Cerebellar cortex (tissue), 1 donor: ENCODE measurements around the gene WDTC1.
"Not testable (repeated sequence)": the region's sequence is repeated elsewhere in the genome, so short reads cannot be mapped to it uniquely, and the experiment has no call there.

Experiments
- DNase-seq: peaks from one replicate; pipeline ENCODE4 v3.0.0-alpha.2; 2015; ENCODE audit warnings: low spot score

The WDTC1 gene

GRCh38 chr1:27246194-27246593 lies 11.8 kb downstream of the WDTC1 start:
- DNase-seq, result no peak

- DNase-seq, result no peak
Measured at GRCh38 chr1:27253596-27253995, 19.2 kb downstream of the WDTC1 start.

GRCh38 chr1:27255136-27255535 lies 20.7 kb downstream of the WDTC1 start:
- no peak for DNase-seq

- DNase-seq, result no peak
Measured at GRCh38 chr1:27257155-27257554, 22.7 kb downstream of the WDTC1 start.

GRCh38 chr1:27258598-27258997 lies 24.2 kb downstream of the WDTC1 start:
- DNase-seq, result no peak

GRCh38 chr1:27267153-27267552 lies 32.7 kb downstream of the WDTC1 start:
- DNase-seq, result no peak

GRCh38 chr1:27269276-27269675 lies 34.8 kb downstream of the WDTC1 start:
- DNase-seq, result no peak

GRCh38 chr1:27274204-27274603 lies 39.8 kb downstream of the WDTC1 start:
- DNase-seq, result no peak

GRCh38 chr1:27275696-27276095 lies 41.3 kb downstream of the WDTC1 start:
- DNase-seq, result no peak

GRCh38 chr1:27284425-27285273 lies 50.2 kb downstream of the WDTC1 start:
- DNase-seq, result peak; percentile 90

GRCh38 chr1:27285274-27285660 lies 50.8 kb downstream of the WDTC1 start:
- DNase-seq, result no peak

GRCh38 chr1:27285821-27286220 lies 51.4 kb downstream of the WDTC1 start:
- not testable (repeated sequence) for DNase-seq

- not testable (repeated sequence) for DNase-seq
Measured at GRCh38 chr1:27289125-27289524, 54.7 kb downstream of the WDTC1 start.

GRCh38 chr1:27290581-27290980 lies 56.1 kb downstream of the WDTC1 start:
- no peak for DNase-seq

- no peak for DNase-seq
Measured at GRCh38 chr1:27292106-27292505, 57.7 kb downstream of the WDTC1 start.

GRCh38 chr1:27293915-27294314 lies 59.5 kb downstream of the WDTC1 start:
- no peak for DNase-seq

- peak; percentile 78 for DNase-seq
Measured at GRCh38 chr1:27296773-27297291, 62.4 kb downstream of the WDTC1 start.

GRCh38 chr1:27297903-27298302 lies 63.5 kb downstream of the WDTC1 start:
- DNase-seq, result no peak

GRCh38 chr1:27298632-27299384 lies 64.4 kb downstream of the WDTC1 start:
- DNase-seq, result peak; percentile 38

- peak; percentile 97 for DNase-seq
Measured at GRCh38 chr1:27299385-27300271, 65.2 kb downstream of the WDTC1 start.

GRCh38 chr1:27300341-27301051 lies 66.1 kb downstream of the WDTC1 start:
- peak; percentile 96 for DNase-seq
